Common myeloid progenitor, CD34-positive (primary cell): ENCODE data around the gene ADNP.
A peak's percentile ranks its signal among the peaks of the same experiment; 100 is the strongest.

Experiments used
- CTCF ChIA-PET: fragments of 350-600 bp; sonication (Branson Sonifier 250); formaldehyde crosslinking; loops from one replicate; lab custom pipeline; 2021; ENCODE audit warnings: antibody characterized with exemption; lab: Charles Lee
- POLR2A ChIA-PET: fragments of 350-600 bp; sonication (Branson Sonifier 250); formaldehyde crosslinking; loops from one replicate; lab custom pipeline; 2021; ENCODE audit warnings: antibody characterized with exemption; lab: Charles Lee
- DNase-seq, 3 donors: peaks; one replicate each; pipeline versions ENCODE4 v3.0.0 to v3.0.0-alpha.2; 2013
- H3K27ac ChIP-seq, 2 experiments: 1 replicate in 1 of 2; 2 replicates in 1 of 2; pipeline ENCODE4 v1.7.0; 2013; ENCODE audit warnings: inconsistent platforms in 2 of 2, low read length in 2 of 2, mild to moderate bottlenecking in 2 of 2, low read depth in 1 of 2, moderate library complexity in 1 of 2; ENCODE audit not compliant: severe bottlenecking in 2 of 2, insufficient read depth in 1 of 2, poor library complexity in 1 of 2
- H3K27me3 ChIP-seq, 5 experiments: replicated peaks in 2 of 5; 1 replicate in 3 of 5; 2 replicates in 2 of 5; pipeline versions ENCODE4 v1.6.1 to v1.7.0; 2013; ENCODE audit warnings: low read length in 4 of 5, mild to moderate bottlenecking in 2 of 5, moderate library complexity in 2 of 5, inconsistent platforms in 1 of 5; ENCODE audit not compliant: insufficient read depth in 5 of 5, control insufficient read depth in 4 of 5
- H3K36me3 ChIP-seq, 4 experiments: 1 replicate in 2 of 4; 2 replicates in 2 of 4; pipeline versions ENCODE4 v1.6.1 to v1.7.0; 2013; ENCODE audit warnings: low read length in 3 of 4, control low read depth in 1 of 4, mild to moderate bottlenecking in 1 of 4; ENCODE audit not compliant: control insufficient read depth in 4 of 4, insufficient read depth in 4 of 4
- H3K4me1 ChIP-seq, 4 experiments: 1 replicate in 3 of 4; 2 replicates in 1 of 4; pipeline versions ENCODE4 v1.6.1 to v1.7.1; 2013; ENCODE audit warnings: low read length in 3 of 4, mild to moderate bottlenecking in 3 of 4, control low read depth in 1 of 4, inconsistent platforms in 1 of 4, moderate library complexity in 1 of 4; ENCODE audit not compliant: control insufficient read depth in 4 of 4, insufficient read depth in 4 of 4; ENCODE audit errors: control extremely low read depth in 1 of 4
- H3K4me3 ChIP-seq, 7 experiments: 1 replicate in 4 of 7; 2 replicates in 3 of 7; pipeline versions ENCODE4 v1.5.1 to v1.7.0; 2013; ENCODE audit warnings: mild to moderate bottlenecking in 7 of 7, low read length in 6 of 7, moderate library complexity in 6 of 7, inconsistent platforms in 2 of 7, low read depth in 2 of 7, control low read depth in 1 of 7; ENCODE audit not compliant: insufficient read depth in 4 of 7, control insufficient read depth in 1 of 7; ENCODE audit errors: extremely low read depth in 1 of 7
- H3K9me3 ChIP-seq, 5 experiments: 1 replicate in 4 of 5; 2 replicates in 1 of 5; pipeline versions ENCODE4 v1.6.1 to v1.7.1; 2013; ENCODE audit warnings: low read length in 4 of 5, mild to moderate bottlenecking in 2 of 5, inconsistent platforms in 1 of 5, low read depth in 1 of 5, moderate library complexity in 1 of 5; ENCODE audit not compliant: control insufficient read depth in 4 of 5, insufficient read depth in 2 of 5; ENCODE audit errors: control extremely low read depth in 1 of 5
- WGBS: methylation state at CpG from one replicate; pipeline ENCODE4 v1.1.5; 2013; ENCODE audit not compliant: insufficient coverage; 5-methylcytosine and 5-hydroxymethylcytosine counted together

ADNP gene

DNA sequence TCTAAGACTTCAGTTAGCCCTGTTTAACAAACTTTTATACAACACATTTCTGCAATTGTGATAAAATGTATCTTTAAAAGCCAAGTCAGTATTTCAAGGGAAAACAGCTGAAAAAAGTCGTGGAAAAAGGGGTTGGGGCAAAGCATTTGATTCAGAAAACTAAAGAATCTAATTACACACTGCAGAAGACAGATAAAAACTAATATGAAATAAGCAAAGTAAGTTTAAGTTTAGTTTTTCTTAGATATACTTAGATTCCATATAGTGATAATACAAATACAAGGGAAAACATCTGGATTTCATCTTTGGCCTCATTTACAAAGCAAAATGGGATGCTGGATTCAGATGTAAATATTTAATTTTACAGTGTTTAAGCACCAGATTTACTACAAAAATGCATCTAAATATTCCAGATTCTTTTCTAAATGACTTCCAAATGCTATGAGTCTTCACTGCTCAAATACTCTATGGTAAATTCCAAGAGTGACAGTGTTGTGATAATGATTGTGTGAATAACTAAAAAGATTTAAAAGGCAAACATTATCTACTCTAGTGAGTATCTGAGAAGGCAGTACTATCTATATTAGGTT is 1.5 kb upstream of the ADNP start:
- no CpG with 5 or more reads among the region's 1 CpG for WGBS
- Histone ChIP-seq H3K27me3 (no peaks in the 10 kb centered on the region), H3K4me1 (peaks cover 17 to 28% (median 24%) of the 10 kb centered on the region in 4 experiments), H3K36me3 (peaks cover 16 to 48% (median 30%) of the 10 kb centered on the region in 4 experiments), H3K27ac (no peak overlapping the region), H3K4me3 (no peak overlapping the region), H3K9me3 (no peaks in the 10 kb centered on the region)
- DNase-seq, result no peak
- CTCF ChIA-PET, result interaction anchor here (1.0 to 5.0 kb wide), 6 partner anchors 10 to 142 kb away, joined by 3 to 23 read pairs (median 4); partner anchors contain the start of gene BCAS4
- POLR2A ChIA-PET, result interaction anchor here (1.5 kb wide), 1 partner anchor 8 kb away, joined by 5 read pairs; no protein-coding TSS in a partner anchor

DNA sequence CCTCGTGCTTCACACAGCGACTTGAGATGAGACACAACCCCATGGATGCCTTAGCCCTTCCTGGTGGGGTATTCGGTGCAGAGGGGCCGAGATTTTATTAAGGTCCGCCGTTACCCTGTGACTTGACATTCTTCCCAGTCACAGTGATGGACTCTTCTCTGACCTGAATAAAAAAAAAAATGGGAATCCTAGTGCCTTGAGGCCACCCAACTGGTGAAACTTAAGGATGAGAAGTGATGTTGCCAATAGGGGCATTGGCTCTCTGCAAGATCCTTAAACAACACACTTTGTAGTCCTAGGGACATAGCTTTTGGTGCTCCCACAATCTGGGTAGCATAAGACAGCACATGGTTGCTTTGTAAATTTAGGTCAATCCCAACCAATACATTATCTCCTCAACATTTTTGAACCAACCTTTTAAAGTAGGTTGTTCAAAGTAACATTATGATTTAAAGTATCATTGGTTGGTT is 814 bp upstream of the ADNP start:
- Histone ChIP-seq H3K9me3 (no peaks in the 10 kb centered on the region), H3K4me1 (peaks cover 18 to 34% (median 26%) of the 10 kb centered on the region in 4 experiments), H3K36me3 (peaks cover 13 to 52% (median 29%) of the 10 kb centered on the region in 4 experiments), H3K27me3 (no peaks in the 10 kb centered on the region), H3K27ac (peak overlapping the region in 1 of 2 experiments; percentile 99), H3K4me3 (peak overlapping the region in 6 of 7 experiments; percentile 21 to 88 (median 71))
- POLR2A ChIA-PET, result interaction anchor here (0.6 to 2.3 kb wide), 9 partner anchors 9 to 609 kb away, joined by 3 to 20 read pairs (median 5); partner anchors contain the start of genes BCAS4, DPM1 and MOCS3
- DNase-seq, result no peak
- 69% methylated on average over 6 of the region's 6 CpGs for WGBS
- CTCF ChIA-PET, result interaction anchor here (1.0 to 5.0 kb wide), 12 partner anchors 11 to 141 kb away, joined by 3 to 33 read pairs (median 4); partner anchors contain the start of gene BCAS4

DNA sequence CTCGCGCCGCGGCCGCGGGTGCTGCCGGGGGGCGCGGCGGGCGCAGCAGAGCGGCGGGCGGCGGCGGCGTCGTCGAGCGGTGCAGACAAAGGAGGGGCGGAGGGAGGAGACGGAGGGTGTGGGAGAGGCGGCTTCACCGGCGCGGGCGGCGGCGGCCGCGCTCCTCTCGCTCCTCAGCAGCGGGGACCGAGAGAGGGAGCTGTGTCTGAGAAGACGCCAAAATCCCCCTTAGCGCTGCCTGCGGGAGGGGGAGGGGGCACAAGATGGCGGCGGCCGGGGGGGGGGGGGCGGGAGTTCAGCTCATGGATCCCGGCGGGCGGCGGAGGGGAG is 296 bp downstream of the ADNP start:
- Histone ChIP-seq H3K36me3 (peaks cover 12 to 54% (median 26%) of the 10 kb centered on the region in 4 experiments), H3K4me3 (peak overlapping the region; percentile 61 to 96 (median 87)), H3K27me3 (no peaks in the 10 kb centered on the region), H3K9me3 (no peaks in the 10 kb centered on the region), H3K4me1 (peaks cover 18 to 37% (median 27%) of the 10 kb centered on the region in 4 experiments), H3K27ac (peak overlapping the region; percentile 97 to 99)
- DNase-seq, result no peak
- CTCF ChIA-PET, result interaction anchor here (0.8 to 5.0 kb wide), 14 partner anchors 10 to 143 kb away, joined by 3 to 33 read pairs (median 4); partner anchors contain the start of gene BCAS4
- POLR2A ChIA-PET, result interaction anchor here (0.8 to 2.3 kb wide), 9 partner anchors 8 to 140 kb away, joined by 3 to 20 read pairs (median 5); partner anchors contain the start of genes BCAS4, DPM1 and MOCS3
- no CpG with 5 or more reads among the region's 45 CpGs for WGBS

DNA sequence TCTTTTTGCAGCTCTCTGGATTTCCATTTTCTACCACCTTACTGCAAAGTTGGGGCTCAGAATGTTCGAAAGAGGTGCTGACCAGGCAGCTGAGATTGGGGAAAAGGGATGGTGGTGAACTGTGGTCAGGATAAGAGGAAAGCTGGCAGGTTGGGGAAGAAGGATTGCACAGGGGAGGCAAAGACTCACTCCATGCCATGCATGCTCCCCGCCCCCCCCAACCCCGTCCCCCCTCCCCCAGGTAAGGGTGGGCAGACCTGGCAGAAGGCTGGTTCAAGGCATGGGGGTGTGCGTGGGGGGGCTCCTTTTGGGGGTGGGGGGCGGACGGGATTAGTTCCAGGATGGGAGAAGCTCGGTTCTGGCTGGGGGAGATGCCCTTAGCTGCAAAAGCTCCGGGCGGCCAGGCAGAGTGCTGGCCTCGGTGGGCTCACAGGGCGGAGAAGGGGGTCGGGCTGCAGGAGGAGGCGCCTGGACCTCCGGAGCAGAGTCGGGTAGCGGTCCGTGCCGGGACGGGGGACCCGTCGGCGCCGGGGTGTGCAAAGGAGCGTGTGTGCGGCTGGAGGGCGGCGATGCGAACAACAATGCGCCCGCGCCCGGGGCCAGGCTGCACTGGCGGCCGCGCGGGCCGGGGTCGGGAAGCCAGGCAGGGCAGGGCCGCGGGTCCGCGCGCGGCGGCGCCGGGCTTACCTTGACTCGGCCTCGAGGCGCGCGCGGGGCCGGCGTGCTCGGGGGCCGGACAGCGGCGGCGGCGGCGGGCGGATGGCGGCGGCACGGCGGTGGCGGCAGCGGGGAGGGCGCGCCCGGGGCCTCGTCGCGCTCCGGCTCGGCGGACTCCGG is 880 bp downstream of the ADNP start:
- Histone ChIP-seq H3K9me3 (no peaks in the 10 kb centered on the region), H3K4me1 (peaks cover 18 to 37% (median 27%) of the 10 kb centered on the region in 4 experiments), H3K36me3 (peaks cover 12 to 53% (median 24%) of the 10 kb centered on the region in 4 experiments), H3K27me3 (no peaks in the 10 kb centered on the region), H3K27ac (peak overlapping the region; percentile 64 to 99), H3K4me3 (peak overlapping the region; percentile 81 to 96 (median 91))
- CTCF ChIA-PET, result interaction anchor here (0.5 to 6.9 kb wide), 21 partner anchors 10 to 140 kb away, joined by 3 to 44 read pairs (median 6); partner anchors contain the start of genes BCAS4 and MOCS3
- DNase-seq, result no peak
- 0% methylated on average over 53 of the region's 79 CpGs for WGBS
- POLR2A ChIA-PET, result interaction anchor here (1.4 to 2.3 kb wide), 2 partner anchors 14 to 136 kb away, joined by 6 to 15 read pairs; partner anchors contain the start of gene BCAS4

DNA sequence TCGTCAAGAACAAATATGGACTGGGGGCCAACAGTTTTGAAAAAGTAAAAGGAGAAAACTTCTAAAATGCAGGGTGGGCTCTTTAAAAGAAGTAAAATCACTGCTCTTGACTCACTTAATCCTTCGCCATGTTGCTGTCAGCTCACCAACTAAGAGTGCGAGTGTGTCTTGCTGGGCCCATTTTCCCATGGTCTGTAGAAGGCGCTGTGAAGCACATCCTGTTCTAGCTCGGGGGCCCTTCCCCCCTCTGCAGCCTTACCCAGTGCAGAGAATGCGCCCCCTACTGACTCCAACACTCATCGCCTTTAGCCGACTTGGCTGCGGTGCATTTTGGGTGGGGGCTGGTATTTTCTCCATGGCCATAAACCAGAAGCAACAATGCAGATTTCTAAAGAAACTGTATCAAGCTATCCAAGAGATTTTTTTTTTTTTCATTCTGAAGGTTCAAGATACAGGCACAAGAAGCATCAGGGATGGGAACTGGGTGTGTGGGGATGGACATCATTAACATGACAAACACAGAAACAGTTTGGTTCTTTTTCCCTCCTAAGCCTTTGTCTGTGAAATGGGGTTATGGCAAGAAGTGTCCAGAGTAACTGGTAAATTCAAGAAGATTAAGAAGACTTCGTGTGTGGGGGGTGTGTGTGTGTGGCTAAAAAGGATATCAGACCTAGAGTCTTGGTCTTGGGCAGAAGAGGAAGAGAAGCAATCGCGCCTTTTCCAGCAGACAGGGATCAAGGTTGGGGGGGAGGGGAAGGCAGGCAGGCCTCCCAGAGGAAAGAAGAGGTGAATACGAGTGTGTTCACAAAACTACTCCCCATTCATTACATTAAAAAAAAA is 1.7 kb downstream of the ADNP start:
- H3K36me3 ChIP-seq, result peaks cover 11 to 53% (median 20%) of the 10 kb centered on the region in 4 experiments
- H3K9me3 ChIP-seq, result no peaks in the 10 kb centered on the region
- peak overlapping the region; percentile 26 to 93 (median 88) for H3K4me3 ChIP-seq
- H3K27ac ChIP-seq, result peak overlapping the region; percentile 64 to 79
- WGBS, result 19% methylated on average over 9 of the region's 13 CpGs
- peak; percentile 98 to 99 (median 98) for DNase-seq
- CTCF ChIA-PET, result interaction anchor here (0.5 to 6.9 kb wide), 21 partner anchors 9 to 139 kb away, joined by 3 to 44 read pairs (median 5); partner anchors contain the start of genes BCAS4 and MOCS3
- H3K4me1 ChIP-seq, result peaks cover 18 to 37% (median 27%) of the 10 kb centered on the region in 4 experiments
- POLR2A ChIA-PET, result interaction anchor here (0.8 to 2.3 kb wide), 4 partner anchors 11 to 135 kb away, joined by 3 to 15 read pairs (median 5); partner anchors contain the start of genes BCAS4 and DPM1
- no peaks in the 10 kb centered on the region for H3K27me3 ChIP-seq

DNA sequence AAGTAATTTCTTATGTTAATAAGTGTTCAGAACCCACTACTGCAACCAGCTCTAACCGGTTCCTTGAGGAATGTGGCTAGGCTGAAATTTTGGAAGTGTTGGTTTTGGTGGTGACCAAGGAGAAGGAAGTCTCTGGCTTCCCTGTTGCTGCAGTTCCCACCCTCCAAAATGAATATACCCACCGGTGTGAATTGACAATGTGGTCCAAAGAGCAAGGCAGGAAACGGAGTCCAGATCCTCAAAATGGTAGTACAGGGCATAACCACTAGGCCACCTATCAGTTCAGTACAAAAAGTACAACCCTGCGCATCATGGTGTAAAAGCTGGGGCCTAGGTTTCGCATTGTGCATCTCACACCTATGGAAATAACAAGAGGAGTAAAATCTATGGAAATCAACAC is 2.8 kb downstream of the ADNP start:
- ChIA-PET POLR2A (interaction anchor here (0.8 kb wide), 1 partner anchor 10 kb away, joined by 7 read pairs; no protein-coding TSS in a partner anchor), CTCF (interaction anchor here (0.7 to 6.9 kb wide), 12 partner anchors 8 to 138 kb away, joined by 3 to 44 read pairs (median 7); partner anchors contain the start of gene BCAS4)
- Histone ChIP-seq H3K27me3 (no peaks in the 10 kb centered on the region), H3K9me3 (no peaks in the 10 kb centered on the region), H3K4me1 (peaks cover 18 to 42% (median 27%) of the 10 kb centered on the region in 4 experiments), H3K4me3 (peak overlapping the region in 4 of 7 experiments; percentile 78 to 93 (median 90)), H3K27ac (peak overlapping the region in 1 of 2 experiments; percentile 33), H3K36me3 (peaks cover 9 to 53% (median 17%) of the 10 kb centered on the region in 4 experiments)
- 0% methylated on average over 1 of the region's 5 CpGs for WGBS
- DNase-seq, result peak in 1 of 3 donors; percentile 35
